ENCODE data around the gene GOLGA5.
"Not testable (repeated sequence)": the region's sequence is repeated elsewhere in the genome, so short reads cannot be mapped to it uniquely, and the experiment has no call there.

The GOLGA5 gene

GRCh38 chr14:92793709-92794546 is at the start of gene GOLGA5:
Gene GOLGA5 (plus strand): TSS chr14:92794305. CDS start chr14:92797438, 3,133 bp downstream.
- DNase-seq = peak; percentile 50 to 99 (median 97)

- peak in 3 of 51 donors; percentile 10 to 46 (median 22) for DNase-seq
Observed at GRCh38 chr14:92747701-92748258, 46.3 kb upstream of the GOLGA5 start.

GRCh38 chr14:92748259-92749016 is 45.7 kb upstream of the GOLGA5 start, which contains the start of gene LGMN:
Gene LGMN (minus strand): TSS chr14:92748627. CDS start chr14:92732786, 15,841 bp downstream.
- DNase-seq = peak; percentile 53 to 99 (median 94)

- not testable (repeated sequence) for DNase-seq
Observed at GRCh38 chr14:92750222-92750728, 43.8 kb upstream of the GOLGA5 start.

DNA sequence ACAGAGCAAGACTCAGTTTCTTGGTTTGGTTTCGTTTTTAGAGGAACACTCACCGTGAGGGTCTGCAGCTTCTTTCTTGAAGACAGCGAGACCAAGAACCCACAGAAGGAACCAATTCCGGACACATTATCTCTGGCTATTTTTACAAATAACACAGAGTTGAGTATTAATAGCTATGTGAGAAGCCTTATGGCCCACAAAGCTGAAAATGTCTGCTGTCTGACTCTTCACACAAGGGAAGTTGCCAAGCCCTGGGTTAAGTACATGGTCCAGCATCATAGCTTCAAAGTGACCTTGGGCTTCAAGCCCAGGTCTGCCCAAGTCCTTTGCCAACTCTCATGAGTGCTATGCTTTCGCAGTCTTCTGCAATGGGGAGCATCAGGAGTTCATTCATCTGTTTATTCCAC is 43.1 kb upstream of the GOLGA5 start:
- DNase-seq = no peak

- no peak for DNase-seq
Observed at GRCh38 chr14:92751819-92752218, 42.3 kb upstream of the GOLGA5 start.

DNA sequence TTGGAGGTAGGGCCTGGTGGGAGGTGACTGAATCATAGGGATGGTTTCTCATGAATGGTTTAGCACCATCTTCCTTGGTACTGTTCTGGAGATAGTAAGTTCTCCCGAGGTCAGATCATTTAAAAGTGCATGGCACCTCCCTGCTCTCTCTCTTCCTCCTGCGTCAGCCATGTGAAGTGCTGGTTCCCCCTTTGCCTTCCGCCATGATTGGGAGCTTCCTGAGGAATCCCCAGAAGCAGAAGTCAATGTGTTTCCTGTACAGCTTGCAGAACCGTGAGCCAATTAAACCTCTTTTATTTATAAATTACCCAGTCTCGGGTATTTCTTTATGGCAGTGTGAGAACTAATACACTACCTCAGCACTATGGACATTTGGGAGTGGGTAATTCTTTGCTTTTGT is 40.9 kb upstream of the GOLGA5 start:
- peak in 2 of 51 donors; percentile 5 to 15 for DNase-seq

GRCh38 chr14:92754966-92755365 is 39.1 kb upstream of the GOLGA5 start:
- no peak for DNase-seq

DNA sequence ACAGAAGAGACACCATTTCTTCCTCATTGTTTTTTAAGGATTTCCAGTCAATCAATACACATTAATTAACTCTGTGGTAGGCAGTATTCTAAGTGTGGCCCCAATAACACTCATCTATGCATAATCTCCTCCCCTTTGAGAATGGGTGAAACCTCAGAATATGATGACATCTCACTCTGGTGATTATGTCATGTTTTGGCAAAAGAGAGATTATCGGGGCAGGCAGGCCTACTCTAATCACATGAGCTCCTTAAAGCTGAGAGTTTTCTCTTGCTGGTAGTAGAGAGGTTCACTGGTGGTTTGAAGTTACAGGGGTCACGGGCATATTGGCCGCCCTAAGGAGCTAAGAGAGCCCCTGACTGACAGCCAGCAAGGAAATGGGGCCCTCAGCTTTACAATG is 38.6 kb upstream of the GOLGA5 start:
- no peak for DNase-seq

DNA sequence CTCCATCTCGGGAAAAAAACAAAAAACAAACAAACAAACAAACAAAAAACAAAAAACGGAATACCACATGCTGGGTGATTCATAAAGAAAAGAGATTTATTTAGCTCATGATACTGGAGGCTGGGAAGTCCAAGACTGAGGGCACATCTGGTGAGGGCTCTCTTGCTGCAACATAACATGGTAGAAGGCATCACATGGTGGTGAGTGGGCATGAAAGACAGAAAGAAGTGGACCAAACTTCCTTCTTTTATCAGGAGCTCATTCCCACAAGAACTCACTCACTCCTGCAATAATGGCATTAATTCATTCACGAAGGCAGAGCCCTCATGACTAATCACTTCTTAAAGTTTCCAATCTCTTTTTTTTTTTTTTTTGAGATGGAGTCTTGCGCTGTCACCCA is 37.7 kb upstream of the GOLGA5 start:
- no peak for DNase-seq

- no peak for DNase-seq
Observed at GRCh38 chr14:92759300-92759678, 34.8 kb upstream of the GOLGA5 start.

GRCh38 chr14:92759679-92760523 is 34.2 kb upstream of the GOLGA5 start:
- DNase-seq = no peak

GRCh38 chr14:92760524-92760805 is 33.6 kb upstream of the GOLGA5 start:
- DNase-seq = no peak

- not testable (repeated sequence) for DNase-seq
Observed at GRCh38 chr14:92763666-92764631, 30.2 kb upstream of the GOLGA5 start.

GRCh38 chr14:92768236-92768635 is 25.9 kb upstream of the GOLGA5 start:
- not testable (repeated sequence) for DNase-seq

DNA sequence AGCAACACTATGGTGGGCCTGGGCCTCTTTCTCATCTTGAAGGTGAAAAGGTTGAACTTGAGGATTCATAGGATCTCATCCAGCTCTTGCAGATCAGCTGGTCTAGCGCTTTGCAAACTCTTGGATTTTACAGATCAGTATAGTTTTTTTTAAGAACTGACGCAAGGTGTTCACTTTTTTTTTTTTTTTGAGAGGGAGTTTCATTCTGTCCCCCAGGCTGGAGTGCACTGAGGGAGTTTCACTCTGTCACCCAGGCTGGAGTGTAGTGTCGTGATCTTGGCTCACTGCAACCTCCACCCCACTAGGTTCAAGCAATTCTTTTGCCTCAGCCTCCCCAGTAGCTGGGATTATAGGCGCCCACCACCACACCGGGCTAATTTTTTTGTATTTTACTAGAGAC is 25.3 kb upstream of the GOLGA5 start:
- no peak for DNase-seq

DNA sequence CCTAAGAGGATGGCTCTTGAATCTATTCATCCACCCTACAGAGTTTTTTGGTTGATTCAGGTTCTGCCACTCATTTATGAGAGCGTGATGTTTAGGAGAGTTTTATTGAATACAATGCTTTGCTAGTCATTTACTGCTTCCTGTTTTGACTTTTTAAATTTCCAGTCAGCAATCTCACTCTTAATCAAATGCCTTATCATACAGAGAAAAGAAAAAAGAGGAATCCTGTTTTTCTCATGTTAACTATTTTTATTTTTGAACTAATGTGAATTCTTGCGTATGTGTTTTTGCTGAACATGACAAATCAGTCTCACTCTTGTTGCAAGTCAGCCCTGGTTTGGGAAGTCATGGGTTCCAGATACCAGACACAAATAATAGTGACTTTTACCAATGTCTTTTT is 23.6 kb upstream of the GOLGA5 start:
- no peak for DNase-seq

DNA sequence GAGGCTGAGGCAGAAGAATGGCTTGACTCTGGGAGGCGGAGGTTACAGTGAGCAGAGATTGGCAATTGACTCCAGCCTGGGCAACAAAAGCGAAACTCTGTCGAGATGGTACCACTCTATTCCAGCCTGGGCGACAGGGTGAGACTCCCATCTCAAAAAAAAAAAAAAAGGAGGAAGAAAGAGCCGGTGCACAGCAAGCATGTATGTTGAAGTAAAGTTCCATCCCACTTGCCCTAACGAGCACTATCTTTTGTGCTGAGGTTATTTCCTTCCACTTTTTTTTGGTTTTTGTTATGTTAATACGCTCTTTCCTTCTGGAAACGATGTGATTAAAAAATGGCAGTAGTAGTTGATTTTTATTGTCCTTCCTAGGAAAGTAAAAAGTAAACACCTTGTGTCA is 19.5 kb upstream of the GOLGA5 start:
- no peak for DNase-seq

- not testable (repeated sequence) for DNase-seq
Observed at GRCh38 chr14:92775292-92775691, 18.8 kb upstream of the GOLGA5 start.
